Measurements from ENCODE around the gene SERGEF.

Gene SERGEF

DNA sequence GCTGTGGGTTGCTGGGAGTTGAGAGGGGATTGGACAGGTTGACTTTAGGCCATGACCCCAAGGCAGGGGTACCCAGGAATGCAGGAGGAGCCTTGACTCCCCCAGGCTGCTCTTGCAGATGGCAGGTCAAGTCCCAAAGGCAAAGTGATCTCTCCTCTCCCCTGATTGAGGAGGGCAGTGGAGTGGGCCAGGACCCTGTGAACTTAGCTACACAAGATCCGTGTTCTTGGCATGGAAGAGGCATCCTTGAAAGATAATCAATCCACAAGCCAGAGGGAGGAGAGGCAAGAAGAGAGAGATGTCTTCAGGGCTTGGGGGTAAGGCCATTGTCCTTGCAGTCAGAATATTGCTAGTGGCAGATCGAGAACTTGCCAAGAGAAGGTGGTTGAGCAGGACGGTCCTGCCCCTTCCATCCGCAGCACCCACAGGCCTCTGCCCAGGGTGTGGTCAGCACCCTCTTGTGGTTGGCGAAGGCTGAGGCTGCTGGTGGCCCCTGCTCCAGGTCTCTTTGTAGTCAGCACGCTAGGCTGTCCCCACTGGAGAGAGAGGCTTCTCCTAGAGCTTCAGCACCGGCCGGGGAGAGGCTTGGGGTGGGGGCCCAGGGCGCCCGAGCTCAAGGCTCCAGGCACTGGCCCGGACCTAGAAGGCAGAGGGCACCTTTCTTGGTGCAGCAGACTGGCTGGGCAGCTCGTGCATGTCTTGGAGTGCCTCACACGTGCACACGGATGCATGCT, 232.8 kb downstream of the SERGEF start:
- no peak for DNase-seq

DNA sequence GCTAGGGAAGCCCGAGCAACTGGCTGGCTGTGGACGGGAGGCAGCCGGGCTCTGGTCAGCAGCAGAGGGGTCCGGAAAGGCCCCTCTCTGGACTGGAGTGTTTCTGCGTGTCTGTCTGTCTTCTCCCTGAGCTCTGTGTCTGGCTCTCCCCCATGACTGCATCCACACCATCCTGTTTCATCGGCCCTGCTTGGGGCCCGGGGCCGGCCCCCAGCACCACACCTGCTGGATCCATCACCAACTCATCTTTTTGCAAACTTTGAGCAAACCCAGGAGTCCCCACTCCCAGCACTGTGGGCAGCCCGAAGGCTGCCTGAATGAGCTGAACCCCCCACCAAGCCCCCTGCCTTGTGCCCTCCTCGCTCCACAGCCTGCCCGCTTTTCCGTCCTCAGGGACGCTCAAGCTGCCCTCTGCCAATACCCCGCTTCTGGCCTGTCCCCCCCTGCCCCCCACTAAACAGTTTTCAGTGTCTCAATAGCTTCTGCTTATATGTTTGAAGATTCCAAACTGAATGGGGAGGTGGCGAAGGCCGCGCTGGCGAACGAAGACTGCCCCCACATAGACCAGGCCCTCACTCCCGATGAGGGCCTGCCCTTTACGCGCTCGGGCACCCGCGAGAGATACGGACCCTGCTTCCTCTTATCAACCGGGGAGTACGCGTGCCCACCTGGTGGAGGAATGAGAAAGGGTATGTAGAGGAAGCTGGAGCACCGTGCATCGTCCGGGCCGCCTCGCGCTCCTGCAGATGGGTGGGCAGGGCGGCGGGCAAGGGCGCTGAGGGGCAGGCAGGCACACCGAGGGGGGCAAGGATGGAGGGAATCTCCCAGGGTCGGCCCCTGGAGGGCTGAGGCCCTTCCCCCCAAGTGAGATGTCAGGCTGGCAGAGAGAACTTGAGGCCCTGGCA, 233.6 kb downstream of the SERGEF start:
- no peak for DNase-seq

DNA sequence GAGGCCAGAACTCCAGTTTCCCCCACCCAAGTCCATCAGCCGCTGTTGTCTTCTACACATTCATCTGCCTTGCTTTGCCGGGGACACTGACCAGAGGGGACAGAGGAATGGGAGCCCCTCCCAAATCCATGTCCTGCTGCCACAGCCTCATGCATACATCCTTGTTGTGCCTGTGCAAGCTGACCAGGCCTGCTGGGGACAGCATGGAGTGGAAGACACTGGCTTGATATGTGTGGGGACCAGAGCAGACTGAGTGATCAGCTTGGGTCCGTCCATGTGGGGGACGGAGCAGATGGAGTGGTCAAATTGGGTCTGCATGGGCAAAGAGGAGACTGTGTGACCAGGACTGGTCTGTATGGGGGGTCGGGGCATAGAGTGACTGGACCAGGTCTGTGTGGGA, 234.5 kb downstream of the SERGEF start:
- no peak for DNase-seq

DNA sequence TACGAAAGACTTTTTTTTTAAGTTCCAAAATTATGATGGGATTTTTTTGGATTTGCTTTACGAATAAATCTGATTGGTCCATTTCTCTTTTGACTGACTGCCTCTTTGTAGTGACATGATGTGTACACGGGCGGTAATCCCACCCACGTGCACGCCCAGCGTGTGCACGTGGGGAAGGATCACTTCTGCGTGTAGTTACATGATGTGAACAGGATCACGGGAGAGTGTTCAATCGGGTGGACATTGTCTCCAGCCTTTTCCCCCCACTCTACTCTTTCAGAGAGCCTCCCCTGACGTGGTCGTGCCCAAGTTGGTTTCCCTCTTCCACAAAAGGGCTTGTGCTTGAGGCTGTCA, 235.1 kb downstream of the SERGEF start:
- no peak for DNase-seq

DNA sequence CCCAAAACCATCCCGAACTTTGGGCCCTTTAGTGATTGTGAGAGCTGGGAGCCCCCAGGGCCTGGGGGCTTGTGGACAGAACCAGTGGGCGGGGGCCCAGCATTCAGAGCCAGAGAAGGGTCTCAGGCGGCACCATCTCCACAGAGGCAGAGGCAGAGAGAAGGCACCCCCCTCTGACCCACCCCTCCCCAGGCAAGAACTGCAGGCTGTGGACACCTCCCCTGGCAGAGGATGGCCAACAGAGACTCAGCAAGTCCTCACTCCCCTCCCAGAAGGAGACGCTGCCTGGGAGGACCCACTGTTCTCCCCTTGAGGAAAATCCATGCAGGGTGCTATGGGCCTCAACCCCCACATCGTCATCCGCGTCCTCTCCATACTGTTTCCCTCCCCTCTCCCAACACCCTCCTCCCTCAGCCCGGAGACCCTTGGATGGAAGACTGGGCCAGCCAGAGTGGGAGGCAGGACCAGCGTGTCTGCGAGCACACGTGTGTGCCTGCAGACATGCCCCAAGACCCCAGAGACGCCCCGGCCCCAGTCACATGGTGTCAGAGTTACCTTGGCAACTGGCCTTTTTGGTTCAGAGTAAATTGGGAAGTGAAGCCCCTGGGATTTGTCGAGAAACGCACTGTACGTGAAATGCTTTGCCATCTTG, 235.6 kb downstream of the SERGEF start:
- DNase-seq, result no peak

DNA sequence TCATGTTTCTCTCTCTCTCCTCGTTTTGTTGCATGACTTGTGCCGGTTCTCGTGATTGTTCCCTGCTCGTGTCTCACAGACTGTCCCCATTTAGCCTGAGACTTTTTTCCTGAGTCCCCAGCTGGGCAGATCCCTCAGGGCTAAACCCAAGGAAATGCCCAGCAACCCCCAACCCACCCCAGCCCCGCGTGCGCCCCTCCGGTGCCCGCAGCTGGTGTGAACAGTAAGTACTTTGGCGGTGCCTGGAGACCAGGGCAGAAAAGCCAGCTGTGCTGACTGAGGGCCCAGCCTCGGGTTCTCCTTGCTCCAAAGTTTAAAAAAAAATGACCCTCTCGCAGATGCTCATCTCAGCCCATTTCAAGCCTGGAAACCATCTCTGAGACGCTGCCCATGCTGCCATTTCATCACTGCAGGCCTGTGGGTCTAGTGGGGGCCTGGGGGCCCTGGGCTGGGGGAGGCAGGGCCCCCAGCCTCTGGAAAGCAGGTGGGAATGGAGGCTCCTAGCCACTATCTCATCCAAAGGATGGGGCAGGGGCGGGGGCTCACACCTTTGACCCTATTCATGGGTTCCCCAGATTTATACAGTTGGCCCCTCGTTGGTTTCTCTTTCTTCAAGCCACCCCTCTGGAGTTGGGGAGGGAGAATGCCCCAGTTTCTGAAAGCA, 236.5 kb downstream of the SERGEF start:
- no peak for DNase-seq

DNA sequence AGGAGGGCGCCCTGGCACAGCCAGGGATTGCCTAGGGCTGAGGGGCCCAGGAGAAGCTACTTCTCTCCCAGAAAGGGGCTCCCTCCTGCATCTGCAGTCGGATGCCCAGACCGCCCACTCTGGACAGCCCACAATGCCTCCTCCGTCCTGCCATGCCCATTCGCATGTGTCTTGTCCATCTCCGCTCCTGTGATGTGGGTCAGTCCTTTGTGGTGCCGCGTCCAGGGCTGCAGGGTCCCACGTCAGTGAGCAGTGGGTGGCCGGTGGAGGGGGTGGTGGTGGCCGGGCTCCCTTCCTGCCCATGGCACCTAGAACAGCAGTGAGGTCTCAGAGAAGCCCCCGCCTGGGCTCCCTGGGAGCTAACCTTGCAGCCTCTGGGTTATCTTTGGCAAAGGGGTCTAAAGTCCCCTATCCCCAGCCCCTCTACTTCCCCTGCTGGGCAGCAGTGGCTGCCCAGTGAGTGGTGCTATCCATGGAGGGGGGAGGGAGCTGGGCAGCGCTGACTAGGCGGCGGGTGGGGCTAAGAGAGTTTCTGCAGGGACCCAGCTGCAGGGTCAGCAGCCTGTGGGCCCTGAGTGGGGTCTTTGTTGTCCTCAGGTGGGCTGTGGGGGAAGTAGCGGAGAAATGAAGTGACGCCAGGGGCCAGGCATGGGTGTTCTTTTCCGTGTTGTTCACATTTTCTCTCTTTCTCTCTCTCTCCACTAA, 237.2 kb downstream of the SERGEF start:
- no peak for DNase-seq

DNA sequence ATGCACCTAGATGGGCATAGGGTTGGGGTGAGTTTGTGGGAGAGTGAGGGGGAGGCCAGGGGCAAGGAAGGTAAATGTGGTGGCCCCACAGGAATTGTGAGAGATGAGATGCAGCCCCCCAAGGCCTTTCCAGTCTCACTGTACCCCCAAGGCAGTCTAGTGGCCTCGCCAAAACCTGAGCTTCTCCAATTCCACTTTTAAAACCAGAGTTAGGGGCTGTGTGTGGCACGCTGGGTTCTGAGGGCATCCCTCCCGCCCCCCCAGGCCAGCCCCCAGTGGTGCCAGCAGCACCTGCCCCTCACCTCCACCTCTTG, 237.9 kb downstream of the SERGEF start:
- no peak for DNase-seq

DNA sequence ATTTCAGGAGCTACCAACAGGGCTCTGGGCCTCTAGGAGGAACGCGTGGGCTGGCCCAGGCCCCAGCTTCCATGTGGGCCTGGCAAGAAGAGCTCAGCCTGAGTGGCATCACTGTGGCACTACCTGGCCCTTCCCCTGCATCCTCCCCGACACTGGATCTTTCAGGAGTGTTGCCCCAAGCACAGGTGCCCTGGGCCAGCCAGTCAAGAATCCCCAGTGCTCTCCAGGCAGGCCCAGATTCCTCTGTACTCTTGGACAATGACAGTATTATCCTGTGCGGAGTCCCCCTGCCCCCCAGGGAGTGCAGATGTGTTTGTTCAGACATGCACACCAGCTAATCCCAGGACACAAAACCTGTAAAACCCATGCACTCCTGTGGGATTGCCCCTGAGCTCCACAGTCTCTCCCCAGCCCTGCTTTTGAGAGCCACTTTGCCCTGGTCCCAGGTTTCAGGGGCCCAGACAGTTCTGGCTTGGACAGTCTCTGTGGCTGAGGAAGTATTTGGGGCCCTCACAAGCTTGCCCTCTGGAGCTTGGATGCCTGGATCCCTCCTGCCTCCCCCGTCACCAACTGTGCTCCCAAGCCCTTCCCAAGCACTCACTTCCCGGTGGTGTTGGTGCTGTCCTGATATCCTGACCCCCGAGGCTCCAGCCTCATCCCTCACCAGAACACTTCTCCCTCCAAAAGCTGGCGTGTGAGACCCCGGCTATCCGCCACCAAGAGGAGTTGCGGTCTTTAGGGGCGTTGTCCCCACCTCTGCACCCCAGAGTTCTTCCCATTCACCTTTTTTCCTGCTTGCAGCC, 238.4 kb downstream of the SERGEF start:
- no peak for DNase-seq

DNA sequence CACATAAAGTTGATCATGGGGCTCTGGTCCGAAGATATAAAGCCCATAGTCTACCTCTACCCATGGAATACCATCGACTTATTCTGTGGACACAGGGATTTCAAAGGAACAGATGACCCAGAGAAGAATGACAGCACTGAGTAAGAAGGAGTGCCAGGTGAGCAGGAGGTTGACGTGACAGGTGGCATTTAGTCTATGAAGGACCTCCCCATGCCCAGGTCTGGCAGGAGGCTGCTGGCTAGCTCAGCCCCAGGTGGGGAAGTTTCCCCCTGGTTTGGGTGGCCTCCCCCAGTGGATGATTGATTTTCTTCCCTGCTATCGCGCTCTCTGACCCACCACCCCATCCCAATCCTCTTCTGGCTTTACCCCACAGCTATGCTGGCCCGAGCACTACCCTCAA, 239.2 kb downstream of the SERGEF start:
- DNase-seq, result no peak

DNA sequence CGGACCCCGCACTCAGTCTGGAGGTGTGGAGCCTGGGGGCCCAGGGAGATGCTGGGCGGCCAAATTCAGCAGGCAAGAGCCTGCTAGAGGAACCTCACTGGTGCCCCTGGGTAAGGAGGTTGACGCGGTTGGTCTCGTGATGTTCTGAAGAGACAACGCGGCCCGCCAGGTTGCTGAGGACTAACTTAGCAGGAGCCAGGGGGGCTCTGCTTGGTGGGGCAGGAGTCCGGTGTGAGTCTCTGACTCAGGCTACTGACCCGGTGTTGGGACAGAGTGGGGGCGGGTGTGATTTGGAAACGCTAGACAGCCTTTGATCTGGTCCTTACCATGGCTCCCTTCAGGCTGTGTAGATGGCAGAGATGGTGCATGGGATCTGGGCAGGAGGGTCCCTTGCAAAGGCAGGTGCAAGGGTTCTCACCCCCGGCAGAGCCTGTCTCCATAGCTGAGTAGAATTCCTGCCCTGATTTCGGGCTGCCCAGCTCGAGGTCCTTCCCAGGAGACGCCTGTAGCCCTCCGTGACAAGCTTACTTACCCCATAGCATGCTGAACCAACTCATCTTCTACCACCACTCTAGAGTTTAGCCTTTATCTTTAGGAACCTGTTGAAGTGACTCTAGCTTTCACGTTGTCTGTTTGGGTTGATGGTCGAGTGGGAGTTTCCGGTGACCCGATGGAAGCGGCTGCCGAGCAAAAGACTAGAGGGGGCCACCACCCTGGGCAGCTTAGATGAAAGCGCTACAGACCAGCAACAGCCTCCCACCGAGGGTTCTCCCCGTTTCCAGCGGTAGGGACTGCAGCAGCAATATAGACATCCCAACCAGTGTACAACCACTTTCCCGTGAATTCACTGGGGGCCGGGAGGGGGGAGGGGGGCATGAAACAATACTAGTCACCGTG, 239.9 kb downstream of the SERGEF start:
- no peak for DNase-seq

DNA sequence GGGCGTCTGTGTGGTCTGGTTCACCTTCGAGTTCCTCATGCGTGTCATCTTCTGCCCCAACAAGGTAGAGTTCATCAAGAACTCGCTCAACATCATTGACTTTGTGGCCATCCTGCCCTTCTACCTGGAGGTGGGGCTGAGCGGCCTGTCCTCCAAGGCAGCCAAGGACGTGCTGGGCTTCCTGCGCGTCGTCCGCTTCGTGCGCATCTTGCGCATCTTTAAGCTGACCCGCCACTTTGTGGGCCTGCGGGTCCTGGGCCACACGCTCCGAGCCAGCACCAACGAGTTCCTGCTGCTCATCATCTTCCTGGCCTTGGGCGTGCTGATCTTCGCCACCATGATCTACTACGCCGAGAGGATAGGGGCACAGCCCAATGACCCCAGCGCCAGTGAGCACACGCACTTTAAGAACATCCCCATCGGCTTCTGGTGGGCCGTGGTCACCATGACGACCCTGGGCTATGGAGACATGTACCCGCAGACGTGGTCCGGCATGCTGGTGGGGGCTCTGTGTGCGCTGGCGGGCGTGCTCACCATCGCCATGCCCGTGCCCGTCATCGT, 240.9 kb downstream of the SERGEF start:
- no peak for DNase-seq

DNA sequence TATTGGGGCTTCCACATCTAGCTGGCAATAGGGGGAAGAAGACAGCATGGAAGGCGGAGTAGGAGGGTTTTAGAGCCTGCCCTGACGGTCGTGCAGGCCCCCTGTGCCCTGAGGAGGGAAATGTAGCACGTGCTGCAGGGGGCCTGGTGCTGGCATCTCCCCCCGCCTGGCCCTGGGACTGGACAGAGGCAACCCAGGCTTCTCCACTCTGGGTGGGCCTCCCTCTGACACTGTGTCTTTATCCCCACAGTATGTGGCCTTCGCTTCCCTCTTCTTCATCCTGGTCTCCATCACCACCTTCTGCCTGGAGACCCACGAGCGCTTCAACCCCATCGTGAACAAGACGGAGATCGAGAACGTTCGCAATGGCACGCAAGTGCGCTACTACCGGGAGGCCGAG, 241.4 kb downstream of the SERGEF start:
- no peak for DNase-seq

DNA sequence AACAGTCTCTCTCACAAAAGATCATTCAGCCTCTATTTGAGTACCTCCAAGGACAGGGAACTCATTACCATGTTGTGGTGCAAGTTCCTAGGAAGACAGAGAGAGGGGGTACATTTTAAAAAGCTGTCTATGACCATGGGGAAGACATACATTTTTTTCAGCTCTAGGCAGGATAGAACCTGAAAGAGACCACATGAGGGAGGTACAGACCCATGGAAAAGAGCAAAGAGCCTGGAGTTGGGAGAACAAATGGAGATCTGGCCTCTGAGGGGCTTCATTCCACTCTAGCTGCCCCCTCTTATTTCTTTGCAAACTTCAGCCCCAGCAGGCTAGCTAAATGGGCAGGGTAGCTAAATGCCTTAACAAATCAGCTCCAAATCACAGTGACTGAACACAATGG, 241.9 kb downstream of the SERGEF start:
- DNase-seq, result no peak

DNA sequence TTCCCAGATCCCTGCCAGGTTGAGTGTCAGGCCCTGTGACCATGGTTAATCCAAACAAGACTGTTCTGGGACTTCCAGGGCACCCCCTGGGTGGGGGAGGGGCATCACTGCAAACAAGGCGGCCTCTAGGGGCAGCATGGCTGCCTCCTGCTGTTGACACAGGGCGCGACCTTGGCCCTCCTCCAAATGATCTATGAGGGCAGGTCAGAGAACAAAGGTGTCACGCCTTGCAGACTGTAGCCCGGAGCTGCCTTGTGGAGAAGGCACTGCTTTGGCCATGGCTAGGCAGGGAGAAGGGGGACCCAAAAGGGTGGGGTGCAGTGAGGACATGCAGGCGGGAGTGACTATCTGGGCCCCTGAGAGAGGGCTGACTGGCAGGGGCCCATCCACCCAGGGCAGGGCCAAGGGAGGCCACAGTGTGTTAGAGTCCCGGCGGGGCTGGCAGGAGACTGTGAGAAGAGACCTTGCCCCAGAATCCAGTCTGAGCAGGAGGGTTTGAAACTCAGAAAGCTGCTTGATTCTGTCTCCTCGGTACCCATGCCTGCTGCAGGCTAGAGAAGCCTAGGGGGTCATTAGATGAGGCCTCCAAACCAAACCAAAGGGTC, 242.7 kb downstream of the SERGEF start:
- DNase-seq, result no peak

DNA sequence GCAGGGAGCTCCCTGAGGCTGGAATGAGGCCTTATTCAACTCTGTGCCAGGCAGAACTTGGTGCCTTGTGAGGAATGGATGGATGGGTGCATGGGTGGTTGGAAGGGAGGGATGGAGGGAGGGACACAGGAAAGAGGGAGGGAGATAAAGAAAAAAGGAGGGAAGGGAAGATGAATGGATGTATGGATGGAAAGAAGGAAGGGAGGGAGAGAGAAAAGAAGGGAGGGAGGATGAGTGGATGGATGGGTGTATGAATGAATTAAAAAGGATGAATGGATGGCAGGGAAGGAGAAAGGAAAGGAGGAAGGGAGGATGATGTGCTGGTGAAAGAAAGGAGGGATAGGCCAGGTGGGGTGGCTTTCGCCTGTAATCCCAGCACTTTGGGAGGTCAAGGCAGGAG, 243.6 kb downstream of the SERGEF start:
- no peak for DNase-seq

DNA sequence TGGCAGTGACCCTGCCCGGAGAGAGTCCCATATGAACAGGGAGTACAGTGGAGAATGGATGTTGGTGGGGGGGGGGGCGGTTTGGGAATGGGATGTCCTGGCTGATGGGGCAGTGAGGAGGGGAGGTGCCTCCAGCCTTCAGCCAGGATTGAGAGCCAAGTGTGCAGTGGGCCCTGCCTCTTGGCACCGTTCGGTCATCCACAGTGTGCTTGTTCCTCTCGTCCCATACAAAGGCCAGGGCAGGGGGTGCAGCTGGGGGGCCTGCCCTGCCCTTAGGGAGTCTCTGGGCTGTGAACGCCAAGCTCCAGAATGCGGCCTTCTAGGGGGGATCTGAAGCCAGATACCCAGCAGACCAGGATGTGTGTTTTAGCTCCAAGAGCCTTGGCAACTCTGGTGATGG, 244.3 kb downstream of the SERGEF start:
- no peak for DNase-seq

DNA sequence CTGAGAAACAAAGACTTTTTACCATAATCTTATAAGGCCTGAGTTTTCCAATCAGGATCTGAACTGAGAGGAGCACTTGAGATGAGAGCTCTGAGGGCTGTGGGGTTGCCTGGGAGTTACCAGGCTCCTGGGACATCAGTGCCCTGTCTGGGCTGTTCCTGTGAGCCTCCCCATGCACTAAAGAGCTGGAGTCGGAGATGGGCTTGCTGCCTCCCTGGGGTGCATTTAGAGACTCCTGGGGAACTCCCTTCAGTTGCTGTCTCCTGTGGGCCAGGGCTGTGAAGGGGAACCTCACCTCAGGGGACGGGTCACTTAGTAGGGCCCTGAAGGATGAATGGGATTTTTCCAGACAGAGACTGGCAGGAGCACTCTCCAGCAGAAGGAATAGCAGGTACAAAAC, 244.9 kb downstream of the SERGEF start:
- DNase-seq, result no peak

DNA sequence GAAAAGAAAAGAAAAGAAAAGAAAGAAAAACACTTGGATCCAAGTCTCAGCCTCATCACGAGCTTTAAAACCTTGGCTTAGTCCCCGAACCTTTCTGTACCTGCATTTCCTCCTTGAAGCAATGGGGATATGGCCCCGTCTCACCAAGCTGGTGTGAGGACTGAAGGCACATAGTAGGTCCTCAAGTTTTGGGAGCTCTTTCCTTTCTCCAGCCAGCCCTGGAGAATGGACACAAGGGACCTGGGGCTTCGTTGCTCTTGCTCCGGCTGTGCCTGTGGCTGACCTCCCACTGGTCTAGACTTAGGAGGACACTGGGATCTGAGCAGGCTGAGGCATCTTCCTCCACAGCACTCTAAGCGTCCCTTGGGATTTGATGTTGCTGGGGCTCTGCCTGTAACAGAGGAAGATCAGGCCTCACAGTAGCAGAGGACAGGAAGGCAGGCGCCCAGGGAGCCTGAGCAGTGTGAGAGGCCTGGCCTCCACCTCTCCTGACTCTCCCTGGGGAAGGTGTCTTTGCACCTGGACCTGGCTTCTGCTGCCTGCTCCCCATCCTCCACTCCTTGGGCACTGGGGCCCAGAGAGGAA, 245.5 kb downstream of the SERGEF start:
- no peak for DNase-seq

DNA sequence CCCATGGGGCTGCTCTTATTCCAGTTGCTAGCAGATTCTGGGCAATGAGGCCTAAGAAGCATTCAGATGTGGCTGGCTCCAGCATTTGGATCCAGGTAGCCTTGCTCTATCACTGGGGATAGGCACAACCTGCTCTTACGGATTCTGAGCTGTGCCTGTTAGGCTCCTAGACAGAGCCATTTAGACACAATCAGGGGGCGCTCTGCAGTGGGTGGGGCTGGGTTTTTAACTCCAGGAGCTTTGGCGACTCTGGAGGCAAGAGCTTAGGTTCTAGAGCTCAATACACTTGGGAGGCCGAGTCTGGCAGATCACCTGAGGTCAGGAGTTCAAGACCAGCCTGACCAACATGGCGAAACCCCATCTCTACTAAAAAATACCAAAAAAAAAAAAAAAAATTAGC, 246.3 kb downstream of the SERGEF start:
- DNase-seq, result no peak

All from activated T-cell treated with anti-CD3 and anti-CD28 coated beads for 4 hours (primary cell).